Measurements from ENCODE around the gene NTN4.

DNA sequence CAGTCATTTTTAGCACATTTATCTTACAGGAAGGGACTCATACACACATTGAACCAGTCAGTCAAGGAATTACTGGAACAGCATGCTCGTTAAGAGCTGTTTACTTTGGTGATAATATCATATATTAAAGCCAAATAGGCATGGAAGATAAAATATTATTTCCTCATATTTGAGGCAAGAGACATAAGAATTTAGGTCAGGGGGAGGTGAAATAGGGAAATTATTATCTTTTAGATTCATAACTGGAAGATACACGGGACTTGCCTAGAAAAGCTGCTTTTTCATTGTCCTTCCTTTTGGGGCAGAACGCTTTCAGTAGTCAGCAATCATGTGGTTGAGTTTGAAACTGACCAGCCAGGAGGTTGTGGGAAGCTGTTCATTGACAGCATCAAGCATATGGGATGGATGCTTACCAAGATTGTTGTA is 72.5 kb downstream of the NTN4 start:
- TF ChIP-seq, protein P1, sequence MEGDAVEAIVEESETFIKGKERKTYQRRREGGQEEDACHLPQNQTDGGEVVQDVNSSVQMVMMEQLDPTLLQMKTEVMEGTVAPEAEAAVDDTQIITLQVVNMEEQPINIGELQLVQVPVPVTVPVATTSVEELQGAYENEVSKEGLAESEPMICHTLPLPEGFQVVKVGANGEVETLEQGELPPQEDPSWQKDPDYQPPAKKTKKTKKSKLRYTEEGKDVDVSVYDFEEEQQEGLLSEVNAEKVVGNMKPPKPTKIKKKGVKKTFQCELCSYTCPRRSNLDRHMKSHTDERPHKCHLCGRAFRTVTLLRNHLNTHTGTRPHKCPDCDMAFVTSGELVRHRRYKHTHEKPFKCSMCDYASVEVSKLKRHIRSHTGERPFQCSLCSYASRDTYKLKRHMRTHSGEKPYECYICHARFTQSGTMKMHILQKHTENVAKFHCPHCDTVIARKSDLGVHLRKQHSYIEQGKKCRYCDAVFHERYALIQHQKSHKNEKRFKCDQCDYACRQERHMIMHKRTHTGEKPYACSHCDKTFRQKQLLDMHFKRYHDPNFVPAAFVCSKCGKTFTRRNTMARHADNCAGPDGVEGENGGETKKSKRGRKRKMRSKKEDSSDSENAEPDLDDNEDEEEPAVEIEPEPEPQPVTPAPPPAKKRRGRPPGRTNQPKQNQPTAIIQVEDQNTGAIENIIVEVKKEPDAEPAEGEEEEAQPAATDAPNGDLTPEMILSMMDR (IDR thresholded peaks at IDR 0.05 in 4 of 5, conservative IDR thresholded peaks at IDR 0.05 in 1 of 5), result no peak
- TF ChIP-seq POLR2A (IDR thresholded peaks at IDR 0.05), result no peak
